NCI-H1417 treated with DMSO at 0.1 percent for 48 hours (cell line): ENCODE results near the gene MYO5B.

ENCODE experiments used
- DNase-seq: peaks from one replicate; lab custom pipeline; 2025; lab: John Stamatoyannopoulos, UW

Gene MYO5B

DNA sequence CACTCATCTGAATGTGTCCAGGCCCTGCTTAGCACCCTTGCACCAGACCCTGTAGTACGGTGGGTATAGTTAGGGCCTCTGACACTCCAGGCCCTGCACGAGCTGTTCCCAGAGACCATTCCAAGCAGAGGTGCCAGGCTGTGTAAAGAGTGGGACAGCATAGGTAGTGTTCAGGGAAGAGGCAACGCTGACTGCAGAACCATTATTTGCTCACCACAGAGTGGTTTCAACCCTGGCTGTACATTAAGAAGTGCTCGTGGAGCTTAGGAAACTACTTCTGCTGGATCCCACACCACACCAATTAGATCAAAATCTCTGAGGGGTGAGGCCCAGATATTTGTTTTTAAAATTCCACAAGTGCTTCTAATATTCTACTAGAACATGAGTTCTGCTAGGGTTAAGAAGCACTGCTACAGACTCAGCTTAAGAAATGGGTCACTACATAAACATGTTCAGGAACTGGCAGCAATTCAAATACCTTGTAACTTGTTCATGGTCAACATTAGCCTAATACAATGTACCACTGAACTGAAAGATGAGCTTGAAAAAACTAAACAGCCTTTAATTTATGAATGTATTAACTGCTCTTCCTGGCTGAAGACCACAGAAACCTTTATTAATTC lies 183.0 kb downstream of the MYO5B start:
- DNase-seq: no peak

GRCh38 chr18:50009773-50010335 lies 185.1 kb downstream of the MYO5B start:
- no peak for DNase-seq

GRCh38 chr18:50008306-50008705 lies 186.6 kb downstream of the MYO5B start:
- DNase-seq: no peak

DNA sequence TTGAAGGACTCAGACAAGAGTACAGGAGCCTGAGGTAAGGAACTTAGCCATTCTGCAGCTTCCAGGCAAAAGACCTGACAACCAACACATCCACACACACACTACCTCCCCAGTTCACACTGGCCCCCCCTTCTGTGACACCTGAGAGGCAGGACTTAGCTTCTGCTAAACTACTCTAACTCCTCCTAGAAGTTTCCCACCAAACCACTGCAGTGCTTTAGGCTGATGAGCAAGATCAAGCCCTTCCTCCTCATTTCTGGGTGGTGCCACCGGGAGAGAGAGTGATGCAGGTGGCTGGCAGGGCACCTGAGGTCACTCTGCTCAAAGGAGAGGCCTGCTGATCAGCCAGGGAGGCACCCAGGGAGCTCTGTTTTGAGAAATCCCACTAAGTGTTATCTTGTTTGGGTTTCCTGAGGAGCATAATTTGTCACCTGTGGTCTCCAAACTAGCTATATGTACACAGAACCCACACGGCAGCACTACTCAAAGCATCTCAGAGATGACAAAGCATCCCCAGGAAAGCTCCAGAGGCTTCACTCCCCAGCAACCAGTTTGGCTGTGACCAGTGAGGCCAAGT lies 188.4 kb downstream of the MYO5B start:
- peak; percentile 20 for DNase-seq

DNA sequence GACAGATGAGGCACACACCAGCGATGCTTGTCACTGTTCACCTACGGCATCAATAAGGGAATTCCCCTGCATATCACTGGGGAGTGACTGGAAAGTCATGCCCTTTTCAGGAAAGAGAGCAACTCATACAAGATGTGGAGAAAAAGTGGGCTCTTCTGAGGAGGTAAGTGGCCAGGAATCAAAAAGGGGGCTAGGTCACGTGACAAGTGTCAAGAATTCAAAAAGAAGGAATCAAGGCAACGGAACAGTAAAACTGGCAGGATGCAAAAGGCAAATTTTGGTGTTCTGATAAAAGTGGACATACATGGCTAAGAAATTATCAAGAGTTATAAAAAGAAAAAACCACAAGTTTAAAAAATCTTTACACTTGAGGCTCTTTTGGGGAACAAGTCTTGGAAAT lies 190.9 kb downstream of the MYO5B start:
- DNase-seq: no peak

- DNase-seq: no peak
These were observed 192.2 kb downstream of the MYO5B start for GRCh38 chr18:50002781-50003180.

- DNase-seq: no peak
These were observed 194.7 kb downstream of the MYO5B start for GRCh38 chr18:50000227-50000626.

DNA sequence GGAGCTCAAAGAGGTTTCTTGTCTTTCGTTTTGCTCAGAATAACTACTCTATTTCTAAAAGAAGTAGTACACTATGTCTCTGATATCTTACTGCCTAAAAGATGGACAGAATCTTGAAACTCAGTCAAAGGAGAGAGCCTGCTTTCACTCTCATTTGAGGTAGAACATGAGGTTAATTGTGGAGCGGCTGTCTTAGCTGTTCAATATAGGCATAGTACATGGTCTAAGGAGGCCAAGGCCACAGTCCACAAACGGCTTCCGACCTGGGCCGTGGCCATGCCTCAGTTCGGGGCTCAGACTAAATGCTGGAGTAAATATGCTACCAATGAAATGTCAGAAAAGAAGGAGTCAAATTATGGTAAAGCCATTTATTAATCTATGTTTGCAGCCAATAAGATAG lies 195.8 kb downstream of the MYO5B start:
- DNase-seq: no peak

- DNase-seq: no peak
These were observed 197.4 kb downstream of the MYO5B start for GRCh38 chr18:49997558-49997957.

- DNase-seq: no peak
These were observed 200.5 kb downstream of the MYO5B start for GRCh38 chr18:49994410-49994809.

DNA sequence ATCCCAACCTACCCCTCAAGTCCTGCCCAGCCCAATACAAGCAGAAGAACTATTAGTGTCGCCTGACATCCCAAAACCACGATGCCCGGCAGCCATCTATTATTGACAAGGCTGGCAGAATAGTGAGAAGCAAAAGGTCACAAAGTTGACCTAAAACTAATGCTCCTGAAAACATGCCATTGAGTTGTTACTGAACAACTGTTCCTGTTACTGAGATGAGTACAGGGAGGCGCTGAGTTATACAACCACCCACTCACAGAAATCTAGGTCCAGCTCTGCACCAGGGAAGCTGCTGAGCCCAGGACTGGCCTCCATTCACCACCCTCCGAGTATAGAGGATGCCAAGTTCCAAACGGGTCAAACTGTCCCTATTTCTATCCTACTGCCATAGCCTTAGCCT lies 201.6 kb downstream of the MYO5B start:
- DNase-seq: no peak

DNA sequence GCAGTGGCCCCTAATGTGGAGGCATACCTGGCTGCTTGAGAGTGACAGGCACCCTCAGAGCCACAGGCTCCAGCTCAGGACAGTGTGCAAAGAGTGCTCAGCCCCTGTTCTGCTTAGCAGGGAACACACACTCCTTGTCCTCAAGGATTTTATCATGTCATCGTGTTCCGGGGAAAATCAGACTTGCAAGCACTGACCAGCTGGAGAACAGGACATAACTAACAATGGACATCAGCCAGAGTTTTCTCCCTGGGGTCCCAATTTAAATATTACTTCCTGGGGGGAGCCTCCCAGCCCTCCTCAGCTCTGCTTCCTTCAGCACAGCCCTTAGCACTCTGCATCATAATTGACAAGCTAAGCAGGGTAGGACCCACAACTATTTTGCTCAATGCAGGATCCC lies 206.2 kb downstream of the MYO5B start:
- no peak for DNase-seq

GRCh38 chr18:49988101-49988500 lies 206.8 kb downstream of the MYO5B start:
- DNase-seq: no peak

DNA sequence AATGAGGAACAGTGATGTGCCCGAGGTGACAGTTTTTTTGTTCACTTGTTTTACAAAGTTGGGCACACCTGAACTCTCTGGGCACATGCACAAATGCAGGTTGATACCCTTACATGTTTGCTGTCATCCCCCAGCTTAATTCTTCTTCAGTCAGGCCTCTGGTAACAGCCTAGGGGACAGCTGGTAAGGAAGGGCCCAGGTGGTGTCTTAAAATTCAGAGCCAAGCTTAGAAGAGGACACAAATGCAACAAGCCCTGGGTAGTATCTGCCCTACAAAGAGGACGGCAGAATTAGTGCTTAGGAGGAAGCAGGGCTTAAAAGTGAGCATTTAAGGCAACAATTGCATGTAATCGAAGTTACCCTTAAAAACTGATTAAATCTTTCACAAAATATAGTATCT lies 209.7 kb downstream of the MYO5B start:
- DNase-seq: no peak

- DNase-seq: no peak
These were observed 214.1 kb downstream of the MYO5B start for GRCh38 chr18:49980896-49981295.

GRCh38 chr18:49976795-49977560 lies 218.0 kb downstream of the MYO5B start:
- no peak for DNase-seq

- DNase-seq: no peak
These were observed 218.9 kb downstream of the MYO5B start for GRCh38 chr18:49976001-49976400.

DNA sequence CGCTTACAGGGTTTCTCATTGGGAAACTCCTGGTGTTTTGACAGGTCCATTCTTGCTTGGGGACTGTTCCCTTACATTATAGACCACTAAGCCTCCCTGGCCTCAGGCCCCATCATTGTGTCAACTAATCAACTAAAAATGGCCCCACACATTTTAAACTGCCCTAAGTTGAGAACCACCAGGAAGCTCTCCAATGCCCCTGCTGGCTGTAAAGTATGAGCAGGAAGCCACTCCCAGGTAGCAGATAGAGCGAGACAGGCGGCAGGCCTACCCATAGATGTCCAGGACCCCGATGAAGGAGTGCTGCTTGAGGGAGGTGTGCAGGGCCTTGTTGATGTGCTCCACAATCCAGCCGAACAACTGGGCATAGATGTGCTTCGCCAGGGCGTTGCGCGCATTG lies 220.9 kb downstream of the MYO5B start:
- no peak for DNase-seq

- DNase-seq: no peak
These were observed 221.4 kb downstream of the MYO5B start for GRCh38 chr18:49973592-49973991.

- no peak for DNase-seq
These were observed 222.4 kb downstream of the MYO5B start for GRCh38 chr18:49972535-49972934.

- DNase-seq: no peak
These were observed 223.5 kb downstream of the MYO5B start for GRCh38 chr18:49971462-49971861.

GRCh38 chr18:49970319-49970718 lies 224.6 kb downstream of the MYO5B start:
- no peak for DNase-seq

- DNase-seq: no peak
These were observed 226.2 kb downstream of the MYO5B start for GRCh38 chr18:49968644-49969309.
